ENCODE results near the gene MAPK7.

GRCh38 chr17:19418251-19418992 is 40.1 kb downstream of the MAPK7 start:
- TF ChIP-seq CTCF (IDR thresholded peaks at IDR 0.05) (no peak), ZFX (IDR thresholded peaks at IDR 0.05; ENCODE audit: borderline replicate concordance) (no peak)
